MG63 (cell line): Measurements from ENCODE around the gene JMY. TPM values are rescaled to one million over a fixed set of nuclear protein-coding genes. Genes with fewer than 3 reads are reported as not detected.

Experiments used
- DNase-seq: peaks from one replicate; pipeline ENCODE4 v3.0.0-alpha.2; 2020
- H3K27me3 ChIP-seq: fragments of 250-450 bp; sonication (Bioruptor Pico); 2 replicates; pipeline ENCODE4 v1.5.1; 2020; ENCODE audit warnings: mild to moderate bottlenecking, moderate library complexity
- H3K36me3 ChIP-seq: fragments of 250-450 bp; sonication (Bioruptor Pico); 2 replicates; pipeline ENCODE4 v1.5.1; 2020; ENCODE audit warnings: mild to moderate bottlenecking, moderate library complexity
- H3K4me3 ChIP-seq: fragments of 250-450 bp; sonication (Bioruptor Pico); 2 replicates; pipeline ENCODE4 v1.5.1; 2020; ENCODE audit warnings: mild to moderate bottlenecking, moderate library complexity
- H3K9me3 ChIP-seq: fragments of 250-450 bp; sonication (Bioruptor Pico); 2 replicates; pipeline ENCODE4 v1.5.1; 2020; ENCODE audit warnings: mild to moderate bottlenecking, moderate library complexity
- total RNA-seq: library from RNA; depleted of rRNA; stranded (reverse); fragments of >200 nt; shearing (Covaris generic); gene quantifications from 2 replicates; pipeline ENCODE4 v1.2.3, GENCODE V29; 2014; ENCODE audit warnings: low replicate concordance; rRNA removed

Gene JMY, protein sequence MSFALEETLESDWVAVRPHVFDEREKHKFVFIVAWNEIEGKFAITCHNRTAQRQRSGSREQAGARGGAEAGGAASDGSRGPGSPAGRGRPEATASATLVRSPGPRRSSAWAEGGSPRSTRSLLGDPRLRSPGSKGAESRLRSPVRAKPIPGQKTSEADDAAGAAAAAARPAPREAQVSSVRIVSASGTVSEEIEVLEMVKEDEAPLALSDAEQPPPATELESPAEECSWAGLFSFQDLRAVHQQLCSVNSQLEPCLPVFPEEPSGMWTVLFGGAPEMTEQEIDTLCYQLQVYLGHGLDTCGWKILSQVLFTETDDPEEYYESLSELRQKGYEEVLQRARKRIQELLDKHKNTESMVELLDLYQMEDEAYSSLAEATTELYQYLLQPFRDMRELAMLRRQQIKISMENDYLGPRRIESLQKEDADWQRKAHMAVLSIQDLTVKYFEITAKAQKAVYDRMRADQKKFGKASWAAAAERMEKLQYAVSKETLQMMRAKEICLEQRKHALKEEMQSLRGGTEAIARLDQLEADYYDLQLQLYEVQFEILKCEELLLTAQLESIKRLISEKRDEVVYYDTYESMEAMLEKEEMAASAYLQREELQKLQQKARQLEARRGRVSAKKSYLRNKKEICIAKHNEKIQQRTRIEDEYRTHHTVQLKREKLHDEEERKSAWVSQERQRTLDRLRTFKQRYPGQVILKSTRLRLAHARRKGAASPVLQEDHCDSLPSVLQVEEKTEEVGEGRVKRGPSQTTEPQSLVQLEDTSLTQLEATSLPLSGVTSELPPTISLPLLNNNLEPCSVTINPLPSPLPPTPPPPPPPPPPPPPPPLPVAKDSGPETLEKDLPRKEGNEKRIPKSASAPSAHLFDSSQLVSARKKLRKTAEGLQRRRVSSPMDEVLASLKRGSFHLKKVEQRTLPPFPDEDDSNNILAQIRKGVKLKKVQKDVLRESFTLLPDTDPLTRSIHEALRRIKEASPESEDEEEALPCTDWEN
- total RNA-seq = 5.5 TPM in 2 replicates

DNA sequence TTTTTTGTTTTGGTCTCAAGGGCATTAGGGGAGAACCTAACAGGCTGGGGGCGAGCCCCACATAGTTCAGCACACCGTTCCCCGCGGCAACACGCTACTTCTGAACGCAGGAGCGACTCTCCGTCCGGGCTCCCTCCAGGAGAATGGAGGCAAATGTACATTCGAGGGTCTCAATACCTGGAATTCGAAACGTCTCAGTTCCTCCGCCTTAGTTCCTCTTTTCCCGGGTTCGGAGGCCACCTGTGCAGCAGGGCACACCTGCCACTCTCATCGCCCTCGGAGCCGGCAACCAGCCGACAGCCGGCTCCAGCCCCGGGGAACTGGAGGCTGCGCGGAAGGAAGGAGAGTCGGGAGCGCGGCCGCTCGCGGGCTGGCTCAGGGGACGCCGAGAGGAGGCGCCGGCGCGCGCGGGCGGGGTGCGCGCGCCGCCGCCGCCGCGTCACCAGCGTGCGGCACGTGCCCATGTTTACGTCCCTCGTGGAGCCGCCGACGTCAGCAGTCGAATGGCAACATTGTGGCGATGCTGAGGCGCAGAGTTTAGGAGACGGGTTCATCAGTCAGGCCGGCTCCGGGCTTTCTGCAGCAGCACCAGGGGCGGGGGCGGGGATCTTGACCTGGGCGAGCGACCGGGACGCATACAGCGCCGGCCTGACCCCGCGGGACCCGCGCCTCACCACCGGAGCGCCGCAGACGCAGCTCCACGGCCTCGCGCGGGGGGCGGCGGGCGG is at the start of gene JMY:
Gene JMY, plus strand, starts transcription at position 498 of the 728 bp plus-strand sequence. CDS start 520 bp downstream, outside the sequence.
- DNase-seq = peak; percentile 83

DNA sequence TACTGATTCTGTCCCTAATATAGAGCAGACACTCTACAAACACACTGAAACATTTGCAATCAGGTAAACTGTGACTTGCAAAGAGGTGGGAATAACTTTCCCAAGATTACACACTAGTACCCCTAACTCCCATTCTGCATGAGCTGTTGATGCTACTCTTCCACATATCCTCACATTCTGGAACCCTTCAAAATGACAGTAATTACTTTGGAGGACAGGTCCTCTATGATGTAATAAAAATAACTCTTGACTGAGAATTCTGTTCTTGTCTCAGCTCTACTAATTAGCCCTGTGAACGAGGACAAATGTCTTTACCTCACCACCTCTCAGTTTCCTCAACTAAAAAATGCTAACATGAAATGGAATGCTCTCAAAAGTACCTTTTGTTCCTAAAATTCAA is 49.5 kb upstream of the JMY start:
- DNase-seq = no peak
- Histone ChIP-seq H3K4me3 (no peak overlapping the region), H3K36me3 (no peaks in the 10 kb centered on the region), H3K9me3 (no peaks in the 10 kb centered on the region), H3K27me3 (no peaks in the 10 kb centered on the region)

More for the DNA sequence above, at the start of gene JMY:
- Histone ChIP-seq H3K4me3 (peak within 1 kb of the TSS; percentile 81), H3K36me3 (no peaks in the 10 kb centered on the region), H3K9me3 (no peaks in the 10 kb centered on the region), H3K27me3 (no peaks in the 10 kb centered on the region)

DNA sequence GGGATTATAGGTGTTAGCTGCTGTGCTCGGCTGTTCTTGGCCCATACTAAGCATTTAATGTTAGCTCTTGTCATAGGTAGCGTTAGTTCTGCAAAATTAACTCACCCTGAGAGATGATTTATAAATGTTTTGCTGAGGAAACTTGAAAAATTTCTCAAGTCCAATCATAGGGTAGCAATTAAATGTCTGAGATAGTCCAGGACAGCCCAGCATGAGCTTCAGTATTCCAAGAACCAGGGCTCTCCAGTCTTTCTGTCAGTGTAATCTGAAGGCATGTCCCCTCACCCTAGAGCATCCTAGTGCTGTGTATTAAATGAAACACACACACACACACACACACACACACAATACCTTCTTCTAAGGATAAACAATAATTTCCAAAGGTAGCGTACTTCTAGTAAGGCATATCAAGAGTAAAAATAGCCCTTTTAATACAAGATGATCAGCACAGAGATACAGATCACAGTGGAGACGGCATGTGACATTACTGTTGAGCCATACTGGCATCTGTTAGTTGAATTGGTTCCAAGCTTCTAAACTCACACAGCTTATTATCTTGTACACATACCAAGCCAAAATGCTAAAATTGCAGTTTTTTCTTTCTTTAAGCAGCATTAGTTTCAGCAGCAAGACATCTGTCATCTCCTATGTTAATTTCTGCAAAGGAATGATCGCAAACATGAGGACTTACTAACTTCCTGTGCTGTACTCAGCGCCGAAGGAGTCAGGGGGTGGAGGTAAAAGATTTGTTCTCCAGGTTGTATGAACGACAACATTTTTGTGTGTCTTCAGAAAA is 46.3 kb upstream of the JMY start:
- DNase-seq = no peak
- H3K9me3 ChIP-seq = no peaks in the 10 kb centered on the region

DNA sequence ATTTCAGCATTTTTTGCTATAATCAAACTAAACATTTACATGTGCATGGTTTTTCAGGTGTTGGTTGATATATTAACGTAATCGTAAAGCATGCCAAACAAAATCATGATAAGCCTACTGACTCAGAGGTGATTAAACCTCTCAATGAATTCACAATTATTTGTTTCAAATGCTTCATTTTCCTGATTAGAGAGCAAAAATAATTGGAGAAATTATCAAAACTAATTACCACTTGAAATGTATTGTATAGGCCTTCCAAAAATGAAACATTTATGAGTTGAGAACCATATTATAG is 45.7 kb upstream of the JMY start:
- Histone ChIP-seq H3K4me3 (no peak overlapping the region), H3K36me3 (no peaks in the 10 kb centered on the region), H3K9me3 (no peaks in the 10 kb centered on the region), H3K27me3 (no peaks in the 10 kb centered on the region)
- no peak for DNase-seq

More for the DNA sequence above, 46.3 kb upstream of the JMY start:
- Histone ChIP-seq H3K27me3 (no peaks in the 10 kb centered on the region), H3K36me3 (no peaks in the 10 kb centered on the region), H3K4me3 (no peak overlapping the region)

DNA sequence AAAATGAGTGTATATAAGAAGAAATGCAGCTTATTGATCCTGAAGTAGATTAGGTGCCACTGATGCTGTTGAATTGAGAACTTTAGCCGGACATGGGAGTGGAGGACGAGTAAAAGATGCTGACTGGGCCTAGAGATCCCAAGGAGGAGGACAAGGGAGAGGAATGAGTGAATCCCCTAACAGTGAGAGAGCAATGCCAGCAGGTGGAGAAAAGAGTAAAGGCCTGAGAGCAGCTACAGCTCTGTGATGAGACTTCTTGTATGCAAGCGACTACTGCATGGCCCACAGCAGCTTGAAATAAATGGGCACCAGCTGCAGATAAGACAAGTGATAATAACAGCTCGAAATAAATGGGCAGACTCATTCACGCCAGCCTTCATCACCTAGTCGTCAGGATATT is 44.5 kb upstream of the JMY start:
- no peaks in the 10 kb centered on the region for H3K9me3 ChIP-seq
- H3K27me3 ChIP-seq = no peaks in the 10 kb centered on the region
- DNase-seq = no peak
- no peaks in the 10 kb centered on the region for H3K36me3 ChIP-seq
- H3K4me3 ChIP-seq = no peak overlapping the region

DNA sequence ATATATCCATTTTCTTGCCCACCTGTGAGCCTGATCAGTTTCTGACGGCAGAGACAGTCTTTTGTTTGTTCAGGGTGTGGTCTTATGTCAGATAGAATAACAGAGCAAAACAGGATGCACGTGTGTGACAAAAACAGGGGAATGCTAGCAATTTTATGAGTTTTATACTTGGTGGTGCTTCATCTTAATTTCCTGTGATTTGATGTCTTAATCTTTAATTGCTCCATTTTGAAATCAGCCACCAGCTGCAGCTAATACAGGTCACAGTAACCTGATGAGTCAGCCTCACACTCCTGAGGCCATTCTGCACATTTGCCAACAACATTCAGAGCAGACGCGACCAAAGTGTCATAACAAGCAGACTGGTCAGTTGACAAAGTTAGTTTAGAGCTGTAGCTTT is 42.3 kb upstream of the JMY start:
- Histone ChIP-seq H3K4me3 (no peak overlapping the region), H3K9me3 (no peaks in the 10 kb centered on the region), H3K27me3 (no peaks in the 10 kb centered on the region), H3K36me3 (no peaks in the 10 kb centered on the region)
- peak; percentile 4 for DNase-seq

DNA sequence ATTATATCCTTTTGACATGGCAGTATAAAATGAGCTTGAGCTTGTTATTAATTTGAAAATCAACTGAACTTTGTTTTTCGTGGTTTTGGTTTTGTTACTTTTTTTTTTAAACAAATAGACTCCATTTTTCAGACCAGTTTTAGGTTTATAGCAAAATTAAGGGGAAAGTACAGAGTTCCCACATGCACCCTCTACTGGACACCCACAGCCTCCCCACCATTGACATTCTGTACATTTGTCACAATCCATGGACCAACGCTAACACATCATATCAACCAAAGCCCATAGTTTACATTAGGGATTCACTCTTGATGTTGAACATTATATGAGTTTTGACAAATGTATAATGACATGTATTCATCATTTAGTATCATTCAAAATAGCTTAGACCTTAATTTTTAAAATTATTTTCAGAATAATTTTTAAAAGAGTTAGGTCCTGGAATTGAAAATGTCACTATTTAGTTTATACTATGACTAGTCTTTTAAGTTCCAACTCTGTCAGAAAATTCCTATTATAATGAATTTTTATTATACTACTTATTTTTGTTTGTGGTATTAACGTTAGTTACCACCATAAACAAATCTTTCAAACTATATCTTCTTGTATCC is 35.3 kb upstream of the JMY start:
- Histone ChIP-seq H3K4me3 (no peak overlapping the region), H3K36me3 (no peaks in the 10 kb centered on the region), H3K9me3 (no peaks in the 10 kb centered on the region), H3K27me3 (no peaks in the 10 kb centered on the region)
- DNase-seq = peak; percentile 13

DNA sequence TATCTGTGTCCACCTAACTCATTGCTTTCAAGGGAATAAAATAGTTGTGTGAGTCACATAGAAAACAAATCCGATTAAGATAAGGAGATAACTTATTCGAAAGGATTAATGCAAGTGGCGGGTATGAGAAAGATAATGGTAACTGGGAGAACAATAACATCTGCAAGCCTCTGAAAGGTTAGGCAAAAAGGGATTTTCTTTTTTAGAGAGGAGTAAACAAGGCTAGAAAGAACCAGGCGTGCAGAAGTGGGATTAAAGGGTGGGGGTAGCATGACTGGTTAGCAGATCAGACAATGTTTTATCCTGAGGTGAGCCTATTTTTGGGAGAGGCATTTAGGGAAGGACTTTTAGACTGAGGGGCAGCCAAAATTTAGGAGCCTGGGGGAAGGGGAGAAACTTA is 34.7 kb upstream of the JMY start:
- DNase-seq = no peak
- Histone ChIP-seq H3K9me3 (no peaks in the 10 kb centered on the region), H3K36me3 (no peaks in the 10 kb centered on the region), H3K27me3 (no peaks in the 10 kb centered on the region), H3K4me3 (no peak overlapping the region)

DNA sequence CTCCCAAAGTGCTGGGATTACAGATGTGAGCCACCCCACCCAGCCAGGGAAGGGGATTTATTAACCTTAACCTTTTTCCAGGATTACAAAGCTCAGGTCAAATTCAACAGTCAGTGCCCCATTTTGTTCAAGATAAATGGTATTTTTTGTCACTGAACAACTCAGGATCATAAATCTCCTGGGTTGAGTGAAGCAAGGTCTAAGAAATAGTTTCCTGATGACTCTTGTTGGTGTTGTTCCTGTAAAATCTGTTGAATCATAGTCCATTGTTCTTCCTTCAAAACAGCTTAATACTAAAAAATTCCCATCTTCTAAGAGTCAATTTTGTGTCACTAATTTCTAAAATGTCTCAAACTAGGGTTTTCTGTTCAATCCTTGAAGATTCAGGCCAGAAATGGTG is 33.9 kb upstream of the JMY start:
- H3K9me3 ChIP-seq = no peaks in the 10 kb centered on the region
- H3K4me3 ChIP-seq = no peak overlapping the region
- H3K36me3 ChIP-seq = no peaks in the 10 kb centered on the region
- DNase-seq = no peak
- H3K27me3 ChIP-seq = no peaks in the 10 kb centered on the region

DNA sequence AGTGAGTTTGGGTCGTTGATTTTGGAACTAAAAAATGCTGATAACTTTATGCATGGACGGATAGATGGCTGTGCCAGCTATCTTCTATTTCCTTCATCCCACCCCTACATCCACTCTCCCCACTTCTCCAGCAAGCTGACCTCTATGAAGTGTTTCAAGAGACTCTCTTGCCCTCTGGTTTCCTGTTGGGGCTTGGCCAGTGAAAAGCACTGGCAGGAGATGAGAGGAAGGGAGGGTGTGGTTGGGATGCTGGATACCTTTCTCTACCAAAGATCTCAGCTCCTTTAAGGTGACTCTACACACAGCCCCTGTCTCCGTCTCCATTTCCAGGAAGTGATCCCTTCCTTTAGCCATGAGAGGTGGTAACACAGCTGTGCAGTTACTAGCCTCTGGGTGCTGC is 30.0 kb upstream of the JMY start:
- H3K27me3 ChIP-seq = no peaks in the 10 kb centered on the region
- H3K36me3 ChIP-seq = no peaks in the 10 kb centered on the region
- H3K9me3 ChIP-seq = no peaks in the 10 kb centered on the region
- no peak for DNase-seq
- no peak overlapping the region for H3K4me3 ChIP-seq

DNA sequence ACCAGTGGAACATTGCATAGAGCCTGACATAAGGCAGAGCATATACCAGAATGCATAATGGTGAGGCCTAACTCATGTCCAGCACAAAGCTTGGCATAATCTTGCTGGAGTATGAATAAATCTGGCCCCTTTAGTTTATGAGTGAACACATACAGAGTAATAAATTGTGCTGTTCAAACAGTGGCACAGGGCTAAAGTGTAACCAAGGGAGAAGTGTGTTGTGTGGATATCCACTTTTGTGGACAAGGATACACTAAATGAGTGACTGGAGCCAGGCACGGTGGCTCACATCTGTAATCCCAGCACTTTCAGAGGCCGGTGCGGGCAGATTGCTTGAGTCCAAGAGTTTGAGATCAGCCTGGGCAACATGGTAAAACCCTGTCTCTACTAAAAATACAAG is 29.4 kb upstream of the JMY start:
- H3K4me3 ChIP-seq = no peak overlapping the region
- no peaks in the 10 kb centered on the region for H3K36me3 ChIP-seq
- DNase-seq = no peak
- no peaks in the 10 kb centered on the region for H3K9me3 ChIP-seq
- no peaks in the 10 kb centered on the region for H3K27me3 ChIP-seq

DNA sequence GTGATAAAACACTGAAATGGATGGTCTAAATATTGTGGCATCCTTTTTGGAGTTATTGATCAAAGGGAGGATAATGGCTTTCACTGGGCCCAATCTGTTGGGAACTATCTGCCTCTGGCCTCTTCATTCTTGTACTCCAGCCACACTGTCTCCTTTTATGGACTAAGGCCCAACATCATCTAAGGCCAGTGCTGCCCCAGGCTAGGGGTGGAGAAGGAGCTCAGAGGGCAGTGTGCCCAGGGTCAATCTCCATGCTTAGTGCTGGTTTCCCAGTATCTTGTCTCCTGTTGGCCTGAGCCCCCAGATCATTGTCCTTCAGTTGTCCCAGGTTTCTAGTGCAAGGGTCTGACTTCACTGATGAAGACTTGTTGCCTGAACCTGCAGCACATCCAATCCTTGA is 26.4 kb upstream of the JMY start:
- Histone ChIP-seq H3K9me3 (no peaks in the 10 kb centered on the region), H3K4me3 (no peak overlapping the region), H3K27me3 (no peaks in the 10 kb centered on the region), H3K36me3 (no peaks in the 10 kb centered on the region)
- no peak for DNase-seq

DNA sequence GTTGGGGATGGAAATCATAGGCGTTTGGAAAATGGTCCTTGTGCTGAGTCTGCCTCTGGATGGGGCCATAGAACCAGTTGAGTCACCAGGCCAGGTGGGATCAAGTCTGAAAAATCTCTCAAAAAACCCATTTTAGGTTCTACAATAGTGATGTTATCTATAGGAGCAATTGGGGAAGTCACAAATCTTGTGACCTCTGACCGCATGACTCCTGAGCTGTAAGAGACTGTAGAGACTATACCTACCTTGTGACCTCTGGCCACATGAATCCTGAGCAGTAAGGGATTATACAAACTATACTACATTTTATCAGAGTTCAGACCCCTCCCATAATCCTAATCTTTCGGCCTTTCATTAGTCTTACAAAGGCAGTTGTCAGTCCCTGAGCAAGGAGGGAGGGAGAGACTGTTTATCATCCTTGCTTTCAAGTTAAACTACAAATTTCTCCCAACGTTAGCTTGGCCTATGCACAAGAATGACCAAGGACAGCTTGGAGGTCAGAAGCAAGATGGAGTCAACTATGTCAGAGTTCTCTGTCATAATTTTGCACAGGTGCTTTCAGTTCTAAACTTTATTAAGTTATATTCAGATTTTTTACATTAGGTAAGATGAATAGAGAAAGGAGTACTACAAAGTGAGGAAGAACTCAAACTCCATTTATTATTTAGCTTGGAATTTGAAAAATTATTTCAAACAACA is 11.5 kb upstream of the JMY start:
- Histone ChIP-seq H3K36me3 (no peaks in the 10 kb centered on the region), H3K4me3 (no peak overlapping the region), H3K27me3 (no peaks in the 10 kb centered on the region), H3K9me3 (no peaks in the 10 kb centered on the region)
- DNase-seq = no peak

DNA sequence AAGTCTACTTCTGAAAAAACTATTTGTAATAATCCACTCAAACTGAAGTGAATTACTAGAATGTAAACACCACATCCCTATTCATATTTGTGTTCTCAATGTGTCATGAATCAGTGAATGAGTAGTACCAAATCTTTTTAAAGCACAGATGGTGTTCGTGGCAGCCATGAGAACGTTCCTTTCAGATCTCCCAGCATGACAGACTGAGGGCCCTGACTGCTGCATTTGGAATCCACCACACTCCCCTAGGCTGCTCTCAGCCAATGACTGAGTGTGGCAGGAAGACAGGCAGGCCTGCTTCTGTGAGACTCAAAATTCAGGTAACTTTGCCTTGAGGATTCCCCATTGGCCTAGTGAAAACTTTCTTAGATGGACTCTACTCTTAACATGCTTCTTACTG is 10.9 kb upstream of the JMY start:
- no peaks in the 10 kb centered on the region for H3K27me3 ChIP-seq
- no peaks in the 10 kb centered on the region for H3K36me3 ChIP-seq
- peak; percentile 25 for DNase-seq
- H3K9me3 ChIP-seq = no peaks in the 10 kb centered on the region
- no peak overlapping the region for H3K4me3 ChIP-seq

DNA sequence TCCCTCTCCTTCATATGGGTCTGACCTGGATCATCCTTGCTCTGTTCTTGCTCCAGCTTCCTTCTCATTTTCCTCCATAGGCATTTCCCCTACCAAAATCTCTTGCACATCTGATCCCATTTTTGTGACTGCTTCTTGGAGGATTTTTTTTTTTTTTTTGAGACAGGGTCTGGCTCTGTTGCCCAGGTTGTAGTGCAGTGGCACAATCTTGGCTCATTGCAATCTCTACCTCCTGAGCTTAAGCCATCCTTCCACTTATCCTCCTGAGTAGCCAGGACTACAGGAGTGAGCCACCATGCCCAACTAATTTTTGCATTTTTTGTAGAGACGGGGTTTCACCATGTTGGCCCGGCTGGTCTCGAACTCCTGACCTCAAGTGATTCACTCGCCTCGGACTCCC is 10.5 kb upstream of the JMY start:
- Histone ChIP-seq H3K27me3 (no peaks in the 10 kb centered on the region), H3K4me3 (no peak overlapping the region), H3K9me3 (no peaks in the 10 kb centered on the region), H3K36me3 (no peaks in the 10 kb centered on the region)
- no peak for DNase-seq
